ENCODE data around the gene SPHK2.
A peak's percentile ranks its signal among the peaks of the same experiment; 100 is the strongest.
"Not testable (repeated sequence)": the region's sequence is repeated elsewhere in the genome, so short reads cannot be mapped to it uniquely, and the experiment has no call there.

Gene SPHK2

DNA sequence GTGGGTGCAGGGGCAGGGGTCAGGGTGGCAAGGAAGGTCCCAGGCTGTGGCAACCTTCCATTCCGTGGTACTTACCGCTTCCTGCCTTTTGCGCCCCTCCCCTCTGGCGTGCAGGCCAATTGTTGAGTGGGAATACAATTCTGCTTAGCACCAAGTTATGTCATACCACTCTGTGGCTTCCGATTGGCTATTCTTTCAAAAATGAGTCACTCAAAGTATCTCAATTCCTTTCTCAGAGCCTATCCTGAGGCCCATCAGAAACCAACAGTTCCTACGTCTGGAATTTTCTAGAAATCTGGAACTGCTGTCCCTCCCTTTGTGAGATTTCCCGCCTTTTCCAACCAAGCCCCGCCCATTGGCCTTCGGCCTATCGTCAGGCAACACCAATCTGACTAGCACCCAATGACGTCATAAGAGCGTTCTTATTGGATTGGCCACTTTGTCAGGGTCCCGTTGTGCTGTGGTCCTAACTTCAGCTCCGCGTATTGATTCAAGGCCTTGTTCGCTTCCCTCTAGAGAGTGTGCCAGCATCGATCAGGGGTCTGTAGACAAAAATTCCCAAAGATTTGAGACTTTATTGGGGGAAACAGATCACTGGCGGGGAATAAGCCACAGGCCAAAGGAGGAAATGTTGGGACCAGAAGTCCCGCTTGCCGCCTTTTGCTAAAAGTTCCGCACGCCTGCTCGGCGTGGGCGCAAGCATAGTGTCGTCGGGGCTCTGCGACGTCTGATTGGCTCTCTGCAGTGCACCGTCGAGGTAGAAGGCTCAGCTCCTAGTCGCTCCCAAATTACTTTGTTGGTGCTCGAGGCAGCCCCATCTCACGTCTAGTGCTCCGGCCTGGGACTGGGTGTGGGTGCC lies 41.8 kb downstream of the SPHK2 start:
- peak; percentile 27 to 62 for DNase-seq

DNA sequence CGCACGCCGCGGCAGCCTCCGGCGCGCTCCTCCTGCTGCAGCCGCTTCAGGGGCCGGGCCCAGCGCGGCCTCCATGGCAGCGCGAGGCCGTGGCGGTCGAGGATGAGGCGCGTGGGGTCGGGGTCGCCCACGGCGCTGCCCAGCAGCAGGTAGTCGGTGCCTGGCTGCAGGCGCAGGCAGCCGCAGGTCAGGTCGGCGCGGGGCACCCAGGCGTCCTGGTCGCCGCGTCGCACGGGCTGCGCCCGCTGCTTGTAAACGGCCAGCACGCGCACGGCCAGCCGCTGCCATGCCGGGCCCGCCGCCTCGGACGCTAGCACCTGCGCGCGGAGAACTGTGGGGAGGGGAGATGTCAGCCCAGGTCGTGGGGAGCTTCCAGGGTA lies 42.4 kb downstream of the SPHK2 start:
- DNase-seq = no peak

GRCh38 chr19:48663667-48664066 lies 44.4 kb downstream of the SPHK2 start:
- DNase-seq = no peak

GRCh38 chr19:48664476-48664875 lies 45.2 kb downstream of the SPHK2 start:
- no peak for DNase-seq

- DNase-seq = no peak
Observed at GRCh38 chr19:48665786-48666185, 46.5 kb downstream of the SPHK2 start.

GRCh38 chr19:48668332-48668731 lies 49.0 kb downstream of the SPHK2 start:
- no peak for DNase-seq

GRCh38 chr19:48668761-48669160 lies 49.5 kb downstream of the SPHK2 start:
- DNase-seq = no peak

DNA sequence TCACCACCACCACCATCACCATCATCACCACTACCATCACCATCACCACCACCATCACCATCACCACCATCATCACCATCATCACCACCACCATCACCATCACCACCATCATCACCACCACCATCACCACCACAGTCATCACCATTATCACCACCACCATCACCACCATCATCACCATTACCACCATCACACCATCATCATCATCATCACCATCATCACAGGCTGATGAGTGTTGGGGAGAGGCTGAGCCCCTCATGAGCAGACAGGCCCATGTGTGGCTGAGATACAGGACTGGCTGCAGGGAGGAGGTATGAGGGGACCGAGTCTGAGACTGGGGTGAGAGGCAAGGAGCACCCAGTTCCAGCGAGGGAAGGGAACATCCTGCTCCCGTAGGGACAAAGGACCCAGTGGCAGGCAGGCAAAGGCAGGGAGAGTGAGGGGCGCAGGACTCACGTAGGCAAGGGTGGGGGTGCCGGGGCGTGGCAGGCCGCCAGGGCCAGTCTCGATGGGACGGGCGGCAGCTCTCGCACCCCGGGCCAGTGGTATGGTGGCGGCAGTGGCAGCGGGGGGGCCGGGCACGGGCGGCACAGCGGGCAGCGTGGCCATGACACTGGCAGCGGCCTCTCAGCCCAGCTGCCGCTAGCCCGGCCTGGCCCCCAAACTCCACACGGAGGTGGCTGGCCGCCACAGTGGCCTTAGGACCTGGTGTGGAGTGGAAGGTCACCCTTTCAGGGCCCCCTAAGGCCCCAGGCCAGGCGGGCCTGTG lies 50.8 kb downstream of the SPHK2 start:
- DNase-seq = no peak

DNA sequence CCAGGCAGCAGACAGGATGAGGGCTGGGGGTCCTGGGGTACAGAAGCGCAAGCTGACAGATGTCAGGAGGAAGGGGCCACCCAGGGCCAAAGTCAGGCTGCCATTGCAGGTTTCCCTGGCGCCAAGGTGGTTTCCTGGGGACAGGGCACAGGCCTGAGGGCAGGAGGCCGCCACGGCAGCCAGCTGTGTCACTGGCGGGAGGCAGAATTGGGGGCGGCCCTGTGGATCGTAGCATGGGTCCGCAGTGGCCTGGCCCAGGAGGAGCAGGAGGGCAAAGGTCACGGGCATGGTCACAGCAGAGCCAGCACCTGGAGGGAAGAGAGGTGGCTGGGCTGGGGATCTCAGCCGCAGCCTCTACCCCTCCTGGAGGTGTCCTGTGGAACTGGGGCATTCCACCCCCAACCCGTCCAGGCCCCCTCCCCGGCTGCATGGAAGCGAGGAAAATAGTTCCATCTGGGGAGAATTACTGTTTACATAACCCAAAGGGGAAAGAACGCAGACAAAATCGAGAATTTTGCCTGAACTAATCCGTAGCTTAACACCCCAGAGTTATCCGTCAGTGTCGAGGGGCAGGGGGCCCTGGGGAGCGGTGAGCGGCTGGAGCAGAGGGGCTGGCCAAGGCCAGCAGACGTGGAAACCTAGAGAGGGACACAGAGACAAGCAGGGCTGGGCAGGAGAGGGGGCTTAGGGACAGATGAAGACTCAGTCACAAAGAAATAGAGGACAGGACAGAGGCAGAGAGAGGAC lies 51.6 kb downstream of the SPHK2 start:
- DNase-seq = no peak

DNA sequence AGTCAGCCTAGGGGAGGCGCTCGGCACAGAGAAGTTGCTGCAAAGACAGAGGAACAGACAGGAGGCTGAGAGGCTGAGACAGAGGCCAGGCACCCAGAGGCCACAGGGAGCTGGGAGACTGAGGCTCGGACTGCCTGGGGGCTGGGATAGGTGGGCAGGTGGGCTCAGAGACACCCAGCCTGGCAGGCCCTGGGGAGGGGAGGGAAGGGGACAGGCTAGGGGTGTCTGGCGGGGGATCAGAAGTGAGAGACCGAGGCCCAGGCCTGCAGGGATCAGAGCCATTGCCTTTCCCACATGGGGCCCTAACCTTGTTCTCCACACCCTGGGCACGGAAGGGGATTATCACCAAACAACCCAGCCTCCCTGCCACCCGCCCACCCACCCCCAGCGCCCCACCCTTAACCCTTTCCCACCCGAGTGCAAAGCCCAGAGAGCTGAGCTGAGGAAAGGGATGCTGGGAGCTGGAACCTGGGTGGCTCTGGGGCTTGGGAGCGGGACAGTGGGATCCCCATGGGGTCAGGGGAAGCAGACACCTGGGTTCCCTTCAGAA lies 52.2 kb downstream of the SPHK2 start:
- DNase-seq = no peak

- DNase-seq = no peak
Observed at GRCh38 chr19:48672994-48673393, 53.7 kb downstream of the SPHK2 start, which contains the start of gene NTN5. Gene NTN5, minus strand, starts transcription at chr19:48673017. Its CDS starts 2,031 bp downstream, at chr19:48670986.

DNA sequence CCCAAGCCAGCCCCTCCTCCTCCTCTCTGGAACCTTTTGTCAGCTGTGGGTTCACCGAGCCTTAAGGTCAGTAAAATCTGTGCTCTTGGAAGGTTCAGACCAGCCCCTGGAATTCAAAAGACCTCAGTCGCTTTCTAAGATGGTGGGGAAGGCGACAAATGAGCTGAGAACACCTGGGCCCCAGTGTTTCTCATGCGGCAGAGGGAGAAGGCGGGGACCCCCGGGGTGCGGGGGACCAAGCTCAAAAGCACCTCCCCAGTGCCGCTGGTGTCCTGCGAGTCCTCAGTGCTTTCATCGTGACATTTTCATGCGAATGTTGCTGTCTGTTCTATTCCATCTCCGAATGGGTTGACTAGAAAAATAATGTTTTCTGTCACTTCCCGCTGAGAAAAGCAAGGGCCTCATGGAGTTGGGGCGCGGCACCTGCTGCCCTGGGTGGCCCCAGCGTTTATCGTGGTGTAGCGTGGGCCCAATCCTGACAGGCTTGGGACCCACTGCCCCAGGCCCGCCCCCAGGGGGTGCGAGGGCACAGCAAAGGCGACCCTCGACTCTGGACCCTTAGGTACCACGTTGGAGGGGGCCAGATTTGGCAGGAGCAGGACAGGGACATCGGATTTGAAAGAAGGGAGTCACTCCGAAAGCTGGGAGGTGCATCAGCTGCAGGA lies 54.3 kb downstream of the SPHK2 start:
- no peak for DNase-seq

DNA sequence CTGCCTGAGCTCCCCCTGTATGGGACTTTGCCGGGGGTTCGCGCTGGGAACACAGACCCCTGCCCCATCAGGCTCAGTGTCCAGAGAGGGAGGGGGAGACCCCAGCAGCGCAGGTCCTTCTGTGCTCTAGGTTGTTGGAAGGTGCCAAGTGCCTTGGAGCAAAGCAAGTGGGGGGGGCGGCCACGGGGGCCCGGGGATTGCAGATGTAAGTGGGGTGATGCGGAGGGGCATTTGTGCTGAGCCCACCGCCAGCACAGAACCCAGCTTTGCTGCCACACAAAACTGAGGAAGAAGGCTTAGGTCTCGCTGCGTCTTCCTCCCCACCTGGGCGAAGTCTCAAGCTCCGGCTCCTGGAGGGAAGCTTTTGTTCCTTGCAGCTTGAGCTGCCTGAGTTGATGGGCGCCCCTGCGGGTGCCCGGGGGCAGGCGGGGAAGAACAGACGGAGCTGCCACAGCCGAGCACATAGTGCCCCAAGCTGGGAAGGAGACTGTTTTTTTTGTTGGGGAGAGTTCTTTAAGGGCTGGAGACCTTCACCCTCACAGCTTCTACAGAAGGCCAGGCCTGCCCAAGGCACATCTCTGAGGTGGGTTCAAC lies 55.0 kb downstream of the SPHK2 start:
- DNase-seq = no peak

DNA sequence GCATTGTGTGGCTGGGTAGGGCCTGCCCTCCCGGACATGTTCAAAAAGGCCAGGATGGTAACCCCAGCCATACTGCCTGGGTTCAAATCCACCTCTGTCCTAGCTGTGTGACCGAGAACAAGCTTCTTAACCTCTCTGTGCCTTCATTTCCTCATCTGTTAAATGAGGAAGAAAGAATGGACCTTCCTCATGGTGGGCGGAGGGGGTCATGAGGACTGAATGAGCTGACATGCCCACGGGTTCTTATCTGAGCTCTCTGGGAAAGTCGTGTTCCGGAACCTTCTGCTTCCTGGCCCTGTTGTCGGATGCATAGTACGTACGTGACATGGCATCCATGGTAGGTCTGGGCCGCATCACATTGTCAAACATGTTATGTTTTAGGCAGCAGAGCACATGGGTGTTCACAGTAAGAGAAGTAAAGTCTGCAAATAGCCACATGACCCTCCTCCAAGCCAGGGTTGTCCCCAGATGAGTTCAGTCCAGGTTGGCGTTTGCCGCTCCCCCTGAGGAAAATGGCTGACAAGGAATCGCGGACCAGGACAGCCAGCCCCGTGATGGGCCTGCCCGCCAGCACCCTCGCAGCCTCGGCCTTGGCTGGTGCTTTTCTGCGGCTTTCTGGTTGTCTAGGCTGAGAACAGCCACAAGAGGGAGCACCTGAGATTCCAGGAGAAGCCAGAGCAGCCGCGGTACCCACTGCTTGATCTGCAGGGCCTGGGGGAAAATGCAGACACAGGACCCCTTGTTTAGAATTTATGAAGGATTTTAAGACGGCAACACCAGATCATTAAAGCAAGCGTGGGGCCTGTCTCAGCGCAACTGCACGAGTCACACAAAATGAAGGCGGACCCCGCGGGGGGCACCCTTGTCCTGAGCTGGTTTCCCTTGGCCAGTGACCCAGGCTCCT lies 55.9 kb downstream of the SPHK2 start:
- peak; percentile 52 to 68 for DNase-seq

DNA sequence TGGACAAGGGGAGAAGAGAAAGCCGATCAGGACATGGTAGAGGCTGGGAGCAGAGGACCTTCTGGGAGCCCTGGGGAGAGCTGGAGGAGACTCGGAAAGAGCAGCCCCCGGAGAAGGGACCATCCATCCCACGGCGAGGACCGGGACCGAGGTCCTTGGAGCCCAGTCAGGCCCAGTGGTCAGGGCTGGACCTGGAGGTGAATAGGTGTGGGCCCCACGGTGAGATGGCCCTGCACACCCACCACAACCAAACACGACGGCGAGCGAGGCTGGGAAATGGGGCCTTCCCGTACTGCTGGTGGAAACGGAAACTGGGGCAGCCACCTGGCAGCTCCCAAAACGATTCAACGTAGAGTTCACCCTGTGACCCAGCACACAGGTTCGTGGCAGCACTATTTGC lies 57.2 kb downstream of the SPHK2 start:
- DNase-seq = no peak

- DNase-seq = no peak
Observed at GRCh38 chr19:48676887-48677286, 57.6 kb downstream of the SPHK2 start.

DNA sequence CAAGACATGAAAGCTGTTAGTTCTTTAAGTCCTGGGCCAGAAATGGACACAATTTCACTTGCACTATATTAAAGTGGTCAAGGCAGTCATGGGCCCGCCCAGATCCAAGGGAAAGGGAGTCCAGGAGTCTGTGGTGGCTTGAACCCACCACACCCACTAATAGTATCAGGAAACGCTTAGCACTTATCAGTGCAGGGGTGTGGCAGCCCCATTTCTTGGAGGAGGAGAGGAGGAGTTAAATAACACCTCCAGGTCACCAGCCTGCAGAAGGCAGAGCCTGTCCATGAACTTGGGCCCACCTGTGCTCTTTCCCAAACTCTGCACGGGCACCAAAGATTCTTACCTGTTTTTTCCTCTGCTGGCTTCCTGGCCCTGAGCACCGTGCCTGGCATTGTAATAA lies 58.9 kb downstream of the SPHK2 start:
- no peak for DNase-seq

- not testable (repeated sequence) for DNase-seq
Observed at GRCh38 chr19:48680006-48680405, 60.7 kb downstream of the SPHK2 start.

Measured in NCI-H187 (cell line).